Upper lobe of left lung (tissue), 6 donors: ENCODE measurements around the gene OR8B8. TPM values are rescaled to one million over a fixed set of nuclear protein-coding genes. Genes with fewer than 3 reads are reported as not detected.

ENCODE experiments used
- total RNA-seq, 6 donors: library from RNA; depleted of rRNA in 4 of 6; stranded (reverse); fragments of >200 nt in 4 of 6; gene quantifications; one replicate each; pipeline versions ENCODE4 v1.1.0 to v1.2.1, GENCODE V29; 2016 to 2021
- donor health status: DM: no; HTN: no; CAD: no; lungs with moderate emphysema.
- donor health status: DM: no; HTN: yes; CAD: no; lungs with severe emphysema.

Gene OR8B8
- total RNA-seq, 6 donors from 2014 or later = not detected

Other genes with a start within 250 kb of the OR8B8 start
- gene OR8G1, start 204.6 kb downstream of the OR8B8 start, total RNA-seq = not detected
- under 1 TPM in 1 of 6 donors, not detected in 5; 0.64 TPM for gene OR8G5, start 189.3 kb downstream of the OR8B8 start, total RNA-seq
- not detected for gene OR8D1, start 131.7 kb downstream of the OR8B8 start, total RNA-seq
- gene OR8D2, start 125.5 kb downstream of the OR8B8 start, total RNA-seq = not detected
- gene OR8B2, start 61.2 kb downstream of the OR8B8 start, total RNA-seq = not detected
- gene OR8B3, start 46.7 kb downstream of the OR8B8 start, total RNA-seq = not detected
- gene OR8B4, start 20.8 kb downstream of the OR8B8 start, total RNA-seq = not detected
- gene OR8B12, start 98.0 kb upstream of the OR8B8 start, total RNA-seq = not detected
- gene OR8A1, start 124.3 kb upstream of the OR8B8 start, total RNA-seq = not detected
- gene PANX3, start 165.7 kb upstream of the OR8B8 start, total RNA-seq = not detected
- 10 to 100 TPM; 42.3 to 66.6 (median 47.1) TPM for gene TBRG1, start 177.2 kb upstream of the OR8B8 start, total RNA-seq
- gene SIAE, start 228.0 kb upstream of the OR8B8 start, total RNA-seq = 10 to 100 TPM; 21.6 to 42.7 (median 29.3) TPM
- gene SPA17, start 228.2 kb upstream of the OR8B8 start, total RNA-seq = 10 to 100 TPM in 2 of 6 donors, 1 to 10 TPM in 4; 3.6 to 28.0 (median 7.6) TPM